Thyroid gland (tissue), 4 donors: ENCODE data around the gene SETD2. TPM values are rescaled to one million over a fixed set of nuclear protein-coding genes. Genes with fewer than 3 reads are reported as not detected.
A peak's percentile ranks its signal among the peaks of the same experiment; 100 is the strongest.
"Not testable (repeated sequence)": the region's sequence is repeated elsewhere in the genome, so short reads cannot be mapped to it uniquely, and the experiment has no call there.

Experiments used
- DNase-seq, 2 donors: peaks; one replicate each; pipeline ENCODE4 v3.0.0-alpha.2; 2019
- H3K27ac ChIP-seq, 3 donors: fragments of 200-600 bp; sonication (generic); 1 replicate in 2 of 3; 2 replicates in 1 of 3; pipeline ENCODE4 v1.5.1; 2016 to 2019; ENCODE audit warnings: mild to moderate bottlenecking in 1 of 3, moderate library complexity in 1 of 3
- H3K27me3 ChIP-seq: fragments of 200-600 bp; sonication (generic); one replicate; pipeline ENCODE4 v1.5.1; 2019
- H3K36me3 ChIP-seq, 2 donors: fragments of 200-600 bp; sonication (generic); one replicate each; pipeline ENCODE4 v1.5.1; 2016 to 2019
- H3K4me1 ChIP-seq, 2 donors: fragments of 200-600 bp; sonication (generic); one replicate each; pipeline ENCODE4 v1.5.1; 2017 to 2019
- H3K4me3 ChIP-seq, 3 donors: fragments of 200-600 bp; sonication (generic); replicated peaks in 1 of 3; 1 replicate in 2 of 3; 2 replicates in 1 of 3; pipeline ENCODE4 v1.5.1; 2016; ENCODE audit warnings: mild to moderate bottlenecking in 1 of 3
- H3K9me3 ChIP-seq: fragments of 200-600 bp; sonication (generic); one replicate; pipeline ENCODE4 v1.5.1; 2017
- POLR2A ChIP-seq, 2 donors: fragments of 450-650 bp; IDR thresholded peaks; one replicate each; pipeline ENCODE4 v1.6.1; 2017; ENCODE audit warnings: antibody characterized with exemption in 2 of 2, mild to moderate bottlenecking in 2 of 2, moderate library complexity in 1 of 2
- WGBS, 2 donors: methylation state at CpG; one replicate each; pipeline ENCODE4 v1.1.5; 2017; 5-methylcytosine and 5-hydroxymethylcytosine counted together
- intact Hi-C: fragments of 100-400 bp; cut with DNase I; formaldehyde crosslinking; loops from one replicate; pipeline ENCODE4 v1.15.1; 2023
- total RNA-seq, 4 donors: library from RNA; depleted of rRNA; stranded (reverse); fragments of >200 nt; gene quantifications; one replicate each; pipeline ENCODE4 v1.2.3, GENCODE V29; 2016
- TF ChIP-seq, protein P1 (sequence below), 6 experiments: fragments of 200-600 bp in 3 of 6; fragments of 450-650 bp in 3 of 6; sonication (generic) in 3 of 6; IDR thresholded peaks; one replicate each; pipeline ENCODE4 v1.5.1; 2016 to 2019; ENCODE audit warnings: antibody characterized with exemption in 6 of 6, mild to moderate bottlenecking in 2 of 6, inconsistent platforms in 1 of 6, moderate library complexity in 1 of 6

Gene SETD2
- total RNA-seq, 4 donors from 2014 or later, result 74.3 to 128 (median 85.5) TPM

DNA sequence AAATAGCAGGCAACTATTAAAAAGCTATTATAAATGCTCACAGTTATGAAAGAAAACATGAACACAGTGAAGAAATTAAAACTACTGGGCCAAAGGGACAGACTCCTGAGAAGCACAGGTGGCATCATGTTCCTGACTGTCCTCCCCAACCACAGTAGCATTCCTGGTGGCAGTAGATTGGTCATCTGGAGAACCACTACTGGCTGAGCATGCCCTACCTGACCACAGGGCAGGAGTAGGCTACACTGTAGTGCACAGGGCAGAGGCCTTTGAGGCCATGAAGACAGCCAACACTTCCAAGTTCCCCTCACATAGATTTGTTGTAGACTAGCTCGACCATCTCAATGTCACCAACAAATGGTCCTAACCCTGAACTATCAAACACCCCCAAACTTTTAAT lies 135.2 kb downstream of the SETD2 start:
- intact Hi-C loops, result no loop called here
- Histone ChIP-seq H3K9me3 (no peaks in the 10 kb centered on the region), H3K27ac (no peak overlapping the region), H3K4me3 (no peak overlapping the region), H3K27me3 (no peaks in the 10 kb centered on the region), H3K4me1 (peaks cover 0 to 6% of the 10 kb centered on the region in 2 donors), H3K36me3 (no peaks in the 10 kb centered on the region)
- WGBS, 2 donors, result 93 to 95% methylated on average over 1 of the region's 1 CpG
- TF ChIP-seq, protein P1, sequence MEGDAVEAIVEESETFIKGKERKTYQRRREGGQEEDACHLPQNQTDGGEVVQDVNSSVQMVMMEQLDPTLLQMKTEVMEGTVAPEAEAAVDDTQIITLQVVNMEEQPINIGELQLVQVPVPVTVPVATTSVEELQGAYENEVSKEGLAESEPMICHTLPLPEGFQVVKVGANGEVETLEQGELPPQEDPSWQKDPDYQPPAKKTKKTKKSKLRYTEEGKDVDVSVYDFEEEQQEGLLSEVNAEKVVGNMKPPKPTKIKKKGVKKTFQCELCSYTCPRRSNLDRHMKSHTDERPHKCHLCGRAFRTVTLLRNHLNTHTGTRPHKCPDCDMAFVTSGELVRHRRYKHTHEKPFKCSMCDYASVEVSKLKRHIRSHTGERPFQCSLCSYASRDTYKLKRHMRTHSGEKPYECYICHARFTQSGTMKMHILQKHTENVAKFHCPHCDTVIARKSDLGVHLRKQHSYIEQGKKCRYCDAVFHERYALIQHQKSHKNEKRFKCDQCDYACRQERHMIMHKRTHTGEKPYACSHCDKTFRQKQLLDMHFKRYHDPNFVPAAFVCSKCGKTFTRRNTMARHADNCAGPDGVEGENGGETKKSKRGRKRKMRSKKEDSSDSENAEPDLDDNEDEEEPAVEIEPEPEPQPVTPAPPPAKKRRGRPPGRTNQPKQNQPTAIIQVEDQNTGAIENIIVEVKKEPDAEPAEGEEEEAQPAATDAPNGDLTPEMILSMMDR (IDR thresholded peaks at IDR 0.05), result no peak
- TF ChIP-seq POLR2A (IDR thresholded peaks at IDR 0.05), result no peak
- DNase-seq, result no peak

GRCh38 chr3:47028146-47028545 lies 135.8 kb downstream of the SETD2 start:
- no peak overlapping the region for H3K4me3 ChIP-seq
- H3K27me3 ChIP-seq, result no peaks in the 10 kb centered on the region
- H3K36me3 ChIP-seq, result no peaks in the 10 kb centered on the region
- no peak for DNase-seq
- intact Hi-C loops, result no loop called here
- H3K4me1 ChIP-seq, result peaks cover 0 to 6% of the 10 kb centered on the region in 2 donors
- no peak overlapping the region for H3K27ac ChIP-seq
- H3K9me3 ChIP-seq, result no peaks in the 10 kb centered on the region
- 72 to 78% methylated on average over 3 of the region's 3 CpGs for WGBS, 2 donors
- TF ChIP-seq POLR2A (IDR thresholded peaks at IDR 0.05), result no peak
- TF ChIP-seq, protein P1 (IDR thresholded peaks at IDR 0.05), result no peak

- H3K36me3 ChIP-seq, H3K27me3 ChIP-seq, H3K9me3 ChIP-seq, H3K4me3 ChIP-seq, H3K27ac ChIP-seq, DNase-seq, intact Hi-C loops: not testable (repeated sequence)
- 91 to 100% methylated on average over 1 of the region's 1 CpG for WGBS, 2 donors
- H3K4me1 ChIP-seq, result peaks cover 0 to 16% of the 10 kb centered on the region in 2 donors
Observed at GRCh38 chr3:47026432-47026831, 137.5 kb downstream of the SETD2 start.

DNA sequence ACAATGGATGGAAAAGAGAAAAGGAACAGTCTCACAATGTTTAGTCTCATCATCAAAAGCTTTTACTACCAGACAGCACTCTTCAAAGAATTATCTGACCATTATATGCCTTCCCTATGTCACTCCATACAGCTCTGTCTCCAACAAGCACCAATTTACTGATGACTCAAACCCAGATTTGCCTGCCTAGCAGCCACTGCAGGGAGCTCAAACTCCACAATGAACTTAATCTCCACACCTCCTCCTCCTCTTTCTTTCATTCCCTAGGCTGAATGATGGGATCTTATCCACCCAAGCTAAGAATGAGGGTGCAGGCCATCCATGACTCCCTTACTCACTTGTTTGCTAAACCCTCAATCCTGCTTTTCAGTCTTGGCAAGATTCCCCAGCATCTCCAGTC lies 139.0 kb downstream of the SETD2 start:
- Histone ChIP-seq H3K4me1 (peaks cover 0 to 21% of the 10 kb centered on the region in 2 donors), H3K36me3 (no peaks in the 10 kb centered on the region), H3K27me3 (no peaks in the 10 kb centered on the region), H3K4me3 (no peak overlapping the region), H3K27ac (no peak overlapping the region), H3K9me3 (no peaks in the 10 kb centered on the region)
- no peak for DNase-seq
- TF ChIP-seq, protein P1 (IDR thresholded peaks at IDR 0.05), result no peak
- TF ChIP-seq POLR2A (IDR thresholded peaks at IDR 0.05), result no peak
- intact Hi-C loops, result no loop called here

GRCh38 chr3:47022641-47023071 lies 141.3 kb downstream of the SETD2 start:
- intact Hi-C loops, result no loop called here
- Histone ChIP-seq H3K27me3 (no peaks in the 10 kb centered on the region), H3K9me3 (no peaks in the 10 kb centered on the region), H3K4me3 (no peak overlapping the region), H3K4me1 (peaks cover 20 to 42% of the 10 kb centered on the region in 2 donors), H3K27ac (peak overlapping the region in 1 of 3 donors; percentile 21), H3K36me3 (no peaks in the 10 kb centered on the region)
- WGBS, 2 donors, result 30 to 36% methylated on average over 1 of the region's 1 CpG
- peak; percentile 73 to 79 for DNase-seq
- TF ChIP-seq, protein P1 (IDR thresholded peaks at IDR 0.05), result no peak
- TF ChIP-seq POLR2A (IDR thresholded peaks at IDR 0.05), result no peak

GRCh38 chr3:47020311-47020710 lies 143.6 kb downstream of the SETD2 start:
- TF ChIP-seq POLR2A (IDR thresholded peaks at IDR 0.05), result no peak
- TF ChIP-seq, protein P1 (IDR thresholded peaks at IDR 0.05), result no peak
- Histone ChIP-seq H3K27me3 (no peaks in the 10 kb centered on the region), H3K9me3 (no peaks in the 10 kb centered on the region), H3K4me1 (peaks cover 22 to 45% of the 10 kb centered on the region in 2 donors), H3K27ac (peak overlapping the region in 2 of 3 donors; percentile 8 to 57), H3K4me3 (no peak overlapping the region), H3K36me3 (peaks cover 4 to 8% of the 10 kb centered on the region in 2 donors)
- WGBS, 2 donors, result 99% methylated on average over 4 of the region's 4 CpGs
- intact Hi-C loops, result no loop called here
- no peak for DNase-seq
